GM21786 (cell line): ENCODE results near the gene CXADR.

ENCODE experiments used
- ATAC-seq: cut with Tn5 transposase; IDR thresholded peaks from one replicate; pipeline ENCODE4 v1.9.1; 2021; ENCODE audit not compliant: unreplicated experiment

The CXADR gene

DNA sequence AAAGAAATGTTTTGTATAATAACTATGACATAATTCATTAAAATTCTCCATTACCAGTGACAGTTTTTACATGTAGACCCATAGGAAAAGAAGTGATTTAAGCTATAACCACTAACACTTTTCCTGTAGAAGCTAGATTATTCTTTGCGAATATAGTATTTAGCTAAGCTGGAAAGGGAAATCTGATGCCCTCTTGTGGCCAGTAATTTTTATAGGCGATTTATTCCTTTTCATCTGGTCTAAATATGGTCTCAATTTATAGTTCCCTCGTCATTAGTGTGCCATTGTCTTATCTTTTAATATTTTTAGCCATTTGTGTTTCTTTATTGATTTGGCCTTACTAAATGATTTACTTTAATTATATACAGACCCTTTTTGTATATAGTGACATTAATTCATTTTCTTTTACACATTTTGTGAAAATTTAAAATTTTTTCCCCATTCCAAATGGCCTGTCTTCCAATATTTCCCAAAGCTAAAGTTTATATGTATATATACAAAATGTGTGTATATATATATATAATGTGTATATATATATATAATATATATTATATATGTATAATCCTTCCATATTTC is 73.1 kb downstream of the CXADR start:
- ATAC-seq, result no peak

DNA sequence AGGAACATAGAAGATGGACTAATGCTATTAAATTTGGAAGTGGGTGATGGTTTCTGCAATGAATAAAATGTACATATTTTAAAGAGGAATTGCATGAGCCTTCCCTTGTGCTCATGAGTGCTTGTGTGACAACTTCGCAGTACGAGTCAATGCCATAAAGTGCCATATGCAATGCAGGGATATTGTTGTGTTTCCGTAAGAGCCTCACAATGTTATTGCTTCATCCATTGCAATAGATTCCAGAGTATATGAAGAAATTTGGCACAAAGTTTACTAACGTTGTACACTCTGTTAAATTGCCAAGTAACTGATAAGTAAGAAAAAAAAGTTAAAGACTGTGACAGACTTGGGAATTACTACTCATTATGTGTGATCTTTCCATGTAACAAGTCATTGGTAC is 77.6 kb downstream of the CXADR start:
- no peak for ATAC-seq

DNA sequence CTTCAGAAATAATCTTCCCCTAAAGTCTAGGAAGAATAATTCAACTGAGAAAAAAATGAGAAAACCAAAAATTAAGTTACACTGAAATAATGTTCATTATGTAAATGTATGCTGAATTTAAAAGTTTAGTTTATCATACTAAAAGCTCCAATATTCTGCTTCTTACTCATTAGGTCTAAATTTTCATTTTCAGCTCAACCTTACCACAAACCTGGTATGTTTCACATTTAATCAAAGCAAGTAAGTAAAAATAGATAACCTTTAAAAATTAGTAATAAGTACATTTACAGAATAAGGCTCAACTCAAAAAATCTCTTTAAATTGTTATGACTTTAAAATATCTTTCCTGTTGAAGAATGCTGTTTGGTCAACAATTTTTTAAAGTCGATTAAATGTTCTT is 84.8 kb downstream of the CXADR start:
- ATAC-seq, result no peak

DNA sequence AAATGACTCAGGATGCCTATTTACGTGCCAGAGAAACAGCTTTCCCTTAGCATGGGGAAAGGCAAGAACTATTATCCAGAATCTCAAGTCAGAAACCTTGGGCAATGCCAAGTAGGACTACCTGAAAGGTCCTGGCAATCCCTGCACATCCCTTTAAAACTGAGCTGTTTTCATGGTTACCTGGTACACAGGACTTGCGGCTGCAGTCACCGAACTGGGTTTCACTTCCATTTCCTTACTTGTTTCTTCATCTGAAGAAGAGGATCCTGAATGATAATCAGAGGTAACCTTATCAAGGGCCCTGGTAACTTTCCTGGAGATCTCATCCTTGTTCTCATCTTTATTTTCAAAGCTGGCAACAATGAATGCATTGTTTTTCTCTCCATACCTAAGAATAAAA is 85.6 kb downstream of the CXADR start:
- peak; percentile 88 for ATAC-seq

DNA sequence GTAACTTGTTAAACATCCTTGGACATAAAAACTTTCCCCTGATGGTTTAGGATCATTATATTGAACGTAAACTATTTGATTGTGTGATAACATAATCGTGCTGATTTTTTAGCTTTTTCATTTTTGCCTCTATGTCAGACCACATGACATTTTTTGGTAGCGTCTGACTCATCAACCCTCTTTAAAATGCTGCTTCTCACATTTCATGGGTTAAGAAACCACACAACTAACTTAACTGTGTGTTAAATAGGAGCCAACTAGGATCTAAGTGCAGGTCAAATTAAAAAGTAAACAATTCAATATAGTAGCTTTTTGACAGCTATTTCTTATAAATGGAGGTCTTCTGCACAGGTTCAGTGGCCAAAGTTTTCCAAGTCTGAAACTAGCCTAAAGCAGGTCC is 90.0 kb downstream of the CXADR start:
- ATAC-seq, result no peak

DNA sequence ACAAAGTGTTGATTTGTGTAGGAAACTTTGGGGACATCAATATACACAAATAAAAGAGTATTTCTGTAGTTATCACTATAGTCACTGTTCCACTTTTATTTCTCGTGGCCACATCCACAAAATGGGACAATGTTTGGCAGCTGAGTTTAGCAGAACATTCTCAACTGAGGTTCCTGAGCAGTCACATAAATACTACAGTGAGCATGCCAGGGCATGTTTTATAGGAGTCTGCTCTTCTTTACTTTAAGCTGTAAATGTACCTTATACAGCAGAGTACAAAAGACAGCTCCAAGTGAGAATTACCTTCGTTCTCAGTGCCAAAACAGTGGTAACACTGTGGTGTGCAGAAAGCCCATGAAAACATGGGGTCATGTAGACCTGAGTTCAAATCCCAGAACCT is 94.8 kb downstream of the CXADR start:
- ATAC-seq, result no peak

DNA sequence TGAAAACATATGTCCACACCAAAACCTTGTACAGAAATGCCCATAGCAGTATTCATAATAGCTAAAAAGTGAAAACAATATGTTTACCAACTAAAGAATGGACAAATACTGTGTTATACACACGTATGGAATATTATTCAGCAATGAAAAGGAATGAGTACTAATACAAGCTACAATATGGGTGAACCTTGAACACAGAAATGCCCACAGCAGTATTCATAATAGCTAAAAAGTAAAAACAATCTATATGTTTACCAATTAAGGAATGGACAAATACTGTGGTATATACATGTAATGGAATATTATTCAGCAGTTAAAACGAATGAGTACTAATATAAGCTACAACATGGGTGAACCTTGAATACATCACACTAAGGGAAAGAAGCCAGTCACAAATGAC is 96.8 kb downstream of the CXADR start:
- ATAC-seq, result no peak

DNA sequence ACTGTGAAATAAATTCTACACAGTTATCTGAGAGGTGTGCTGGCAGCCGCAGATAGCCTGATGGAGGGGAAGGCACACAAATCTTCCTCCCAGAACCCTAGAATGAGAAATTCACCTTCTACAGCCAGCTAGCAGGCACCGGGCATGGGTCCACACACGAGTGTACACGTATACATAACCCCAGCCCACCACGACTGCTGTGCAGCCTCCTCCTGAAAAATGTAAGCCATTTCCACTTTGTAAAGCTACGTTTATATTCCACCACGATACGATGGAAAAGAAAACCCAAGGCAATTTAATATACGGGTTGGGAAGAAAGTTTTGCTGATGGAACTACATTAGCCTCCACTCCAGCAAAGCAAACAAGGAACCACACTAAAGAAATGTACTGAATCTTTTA is 98.1 kb downstream of the CXADR start:
- ATAC-seq, result no peak

DNA sequence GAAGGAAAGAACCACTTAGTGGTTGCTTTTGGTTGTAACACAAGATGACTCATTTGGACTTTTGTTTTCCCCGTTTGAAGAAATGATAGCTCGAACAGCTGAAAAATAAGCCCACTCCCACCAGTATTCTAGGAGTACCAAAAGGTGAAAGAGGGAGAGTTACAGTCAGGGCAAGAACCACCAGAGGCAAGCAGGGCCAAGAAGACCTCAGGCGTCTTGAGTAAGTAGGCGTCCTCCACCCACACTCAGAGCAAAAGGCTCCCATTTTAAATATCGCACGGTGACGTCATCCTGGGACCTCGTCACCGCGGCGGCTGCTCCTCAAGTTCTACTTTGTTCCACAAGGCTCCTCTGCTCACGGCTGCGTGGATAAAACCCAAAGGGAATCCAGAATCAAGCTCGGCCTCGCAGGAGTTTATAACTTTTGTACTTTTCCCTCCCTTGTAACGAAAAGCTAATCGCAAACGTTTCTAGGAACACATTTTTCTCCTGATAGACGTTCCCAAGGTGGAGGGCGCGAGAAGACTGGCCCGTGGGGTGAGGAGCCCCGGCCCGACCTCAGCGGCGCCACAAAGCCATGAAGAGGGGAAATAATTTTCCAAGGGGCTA is 98.7 kb downstream of the CXADR start:
- peak; percentile 65 for ATAC-seq

DNA sequence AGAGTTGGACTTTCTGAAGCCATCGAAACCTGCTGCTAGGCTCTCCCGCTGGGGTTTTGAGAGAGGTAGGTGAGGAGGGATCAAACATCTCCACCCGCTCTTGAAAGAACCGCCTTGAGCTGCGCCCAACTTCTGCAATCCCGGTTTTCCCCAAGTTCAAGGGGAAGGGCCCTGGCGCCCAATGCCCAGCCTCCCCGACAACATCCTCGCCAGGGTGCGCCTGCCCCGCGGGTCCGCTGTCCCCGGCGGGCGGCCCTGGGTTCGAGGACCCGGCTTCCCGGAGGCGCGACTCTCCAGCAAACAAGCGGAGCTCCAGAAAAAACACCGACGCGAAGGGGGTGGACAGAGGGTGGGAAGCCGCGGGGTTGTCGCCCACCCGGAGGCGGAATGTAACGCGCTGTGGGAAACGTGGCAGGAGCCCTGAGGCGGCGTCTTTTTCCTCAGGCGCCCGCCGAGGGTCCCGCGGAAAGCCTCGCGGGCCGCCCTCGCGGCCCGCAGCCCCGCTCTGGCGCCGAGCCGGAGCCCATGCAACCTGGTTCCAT is 99.3 kb downstream of the CXADR start:
- ATAC-seq, result peak; percentile 8

DNA sequence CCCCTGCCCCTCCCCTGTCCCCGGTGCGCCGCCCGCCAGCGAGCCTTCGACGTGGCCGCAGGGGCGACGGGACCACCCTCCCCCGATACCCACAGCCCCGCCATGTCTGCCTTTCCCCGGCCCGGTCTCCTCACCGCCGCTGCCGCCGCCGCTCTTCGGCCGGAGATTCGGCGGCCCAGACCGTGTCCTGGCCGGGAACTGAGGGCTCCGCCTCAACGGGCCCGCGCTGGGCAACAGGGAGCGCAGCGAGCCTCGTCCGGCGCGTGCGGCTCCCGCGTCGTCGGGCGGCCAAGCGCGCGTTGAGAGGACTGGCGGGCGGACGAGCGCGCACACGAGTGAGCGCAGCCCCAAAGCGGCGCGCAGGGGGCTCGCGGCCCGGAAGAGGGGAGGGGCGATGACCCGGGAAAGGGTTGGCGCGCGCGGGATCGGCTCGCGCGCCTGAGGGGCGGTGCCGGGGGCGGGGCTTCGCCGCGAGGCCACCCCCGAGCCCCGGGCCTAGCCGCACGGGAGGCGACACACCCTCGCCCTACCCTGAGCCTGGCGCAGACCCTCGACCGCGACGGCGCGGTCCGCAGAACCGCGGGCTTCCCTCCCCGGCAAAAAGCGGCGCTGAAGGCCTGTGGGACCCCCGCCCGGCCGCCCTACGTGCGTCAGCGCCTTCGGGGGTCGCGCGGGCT is 99.9 kb downstream of the CXADR start, which contains the start of gene BTG3:
TSS of gene BTG3 (minus strand) at position 337 of the 677 bp plus-strand sequence. CDS start 3,757 bp downstream, outside the sequence.
- ATAC-seq, result peak; percentile 59

DNA sequence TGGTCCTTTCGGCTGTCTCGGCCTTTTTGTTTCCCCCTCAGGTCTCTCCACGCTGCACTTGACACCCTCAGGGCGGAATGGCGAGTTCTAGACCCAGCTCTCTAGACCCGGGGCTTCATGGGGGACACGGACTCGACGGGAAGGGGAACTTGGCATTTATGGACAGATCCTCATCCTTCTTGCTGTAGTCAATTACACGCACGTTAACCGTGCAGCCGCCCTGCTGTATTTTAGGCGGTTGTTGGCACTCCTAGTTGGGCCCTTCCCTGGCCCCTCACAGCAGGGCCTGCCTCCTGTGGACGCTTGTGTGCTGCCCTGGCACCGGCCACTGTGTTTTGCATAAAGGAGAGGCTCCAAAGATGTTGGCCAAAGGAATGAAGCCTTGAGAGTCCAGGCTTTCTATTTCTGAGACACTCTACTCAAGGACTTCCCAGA is 100.4 kb downstream of the CXADR start:
- no peak for ATAC-seq

DNA sequence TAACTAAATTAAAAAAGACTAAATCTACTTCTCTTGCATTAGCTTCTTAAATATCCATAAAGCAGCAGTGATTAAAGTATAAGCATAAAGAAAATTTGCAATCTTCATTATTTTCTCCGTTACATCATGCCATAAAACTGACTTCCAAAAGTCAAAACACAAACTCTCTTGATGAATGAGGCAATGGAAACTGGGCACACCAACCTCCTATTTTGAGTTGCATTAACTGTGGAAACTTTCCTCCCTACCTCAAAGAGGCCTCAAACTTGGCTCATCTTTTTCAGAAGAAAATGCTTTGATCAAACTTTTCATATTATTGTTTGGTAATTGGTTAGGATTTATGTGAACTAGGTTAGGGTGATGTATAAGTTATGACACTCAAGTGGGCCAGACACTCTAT is 104.0 kb downstream of the CXADR start:
- no peak for ATAC-seq

DNA sequence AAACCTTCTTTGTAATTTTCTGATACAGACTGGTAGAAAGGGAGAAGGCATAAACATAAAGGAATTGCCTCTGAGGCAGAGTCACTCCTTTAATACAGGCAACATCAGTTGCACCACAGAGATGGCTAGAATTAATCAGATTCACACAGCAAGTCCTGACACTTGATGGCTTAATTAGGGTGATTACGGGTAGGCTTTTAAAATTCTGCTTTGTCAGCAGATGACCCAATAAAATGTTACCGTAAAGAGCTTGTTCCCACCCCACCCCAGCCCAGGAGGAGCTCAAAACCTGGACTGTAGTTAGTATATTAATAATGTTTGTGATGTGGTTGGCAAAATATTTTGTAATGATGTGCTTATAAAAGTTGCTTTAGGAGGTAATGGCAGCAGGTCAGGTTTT is 109.2 kb downstream of the CXADR start:
- no peak for ATAC-seq

DNA sequence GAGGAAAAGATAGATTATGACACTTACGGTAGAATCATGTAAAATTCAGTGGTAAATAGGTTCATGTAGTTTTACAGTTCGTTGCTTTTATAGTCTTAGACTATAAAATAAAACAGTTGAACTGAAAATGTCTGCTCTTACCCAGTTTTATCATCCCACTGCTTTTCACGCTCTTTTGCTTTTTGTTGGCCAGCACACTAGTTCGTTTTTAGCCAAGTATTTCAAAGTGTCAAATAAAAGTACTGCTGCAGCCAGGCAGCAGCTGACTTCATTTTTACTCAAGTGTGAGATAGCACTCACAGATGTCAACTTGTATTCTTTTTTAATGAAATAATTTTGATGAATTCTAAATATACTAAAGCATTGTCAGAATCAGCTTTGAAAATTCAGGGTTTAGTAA is 118.4 kb downstream of the CXADR start:
- ATAC-seq, result no peak

DNA sequence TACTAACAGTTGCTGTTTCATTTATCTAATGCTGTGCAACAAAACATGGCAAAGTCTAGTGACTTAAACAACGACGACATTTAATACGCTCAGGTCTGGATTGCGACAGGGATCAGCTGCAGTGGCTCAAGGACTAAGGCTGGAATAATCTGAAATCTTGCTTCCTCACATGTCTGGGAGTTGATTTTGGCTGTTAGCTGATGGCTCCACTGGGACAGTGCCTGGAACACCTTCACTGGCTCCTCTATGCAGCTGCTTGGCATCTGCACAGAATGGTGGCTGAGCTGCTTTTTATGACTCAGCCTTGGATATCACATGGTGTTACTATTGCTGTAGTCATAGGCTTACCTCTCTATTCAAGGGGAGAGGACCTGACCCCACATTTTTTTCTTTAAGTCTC is 123.9 kb downstream of the CXADR start:
- no peak for ATAC-seq

DNA sequence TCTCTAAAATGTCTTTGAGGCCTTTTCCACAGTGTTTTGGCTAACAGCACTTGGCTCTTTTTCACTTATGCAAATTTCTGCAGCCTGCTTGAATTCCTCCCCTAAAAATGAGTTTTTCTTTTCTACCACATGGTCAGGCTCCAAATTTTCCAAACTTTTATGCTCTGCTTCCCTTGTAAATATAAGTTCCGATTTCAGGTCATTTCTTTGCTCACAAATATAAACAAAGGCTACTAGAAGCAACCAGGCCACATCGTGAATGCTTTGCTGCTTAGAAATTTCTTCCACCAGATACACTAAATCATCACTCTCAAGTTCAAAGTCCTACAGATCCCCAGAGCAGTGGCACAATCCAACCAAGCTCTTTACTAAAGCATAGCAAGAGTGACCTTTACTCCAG is 128.0 kb downstream of the CXADR start:
- no peak for ATAC-seq
